NCI-H345 (cell line): ENCODE data around the gene ORM1.

Experiments used
- DNase-seq: peaks from one replicate; lab custom pipeline; 2025; lab: John Stamatoyannopoulos, UW

ORM1 gene

DNA sequence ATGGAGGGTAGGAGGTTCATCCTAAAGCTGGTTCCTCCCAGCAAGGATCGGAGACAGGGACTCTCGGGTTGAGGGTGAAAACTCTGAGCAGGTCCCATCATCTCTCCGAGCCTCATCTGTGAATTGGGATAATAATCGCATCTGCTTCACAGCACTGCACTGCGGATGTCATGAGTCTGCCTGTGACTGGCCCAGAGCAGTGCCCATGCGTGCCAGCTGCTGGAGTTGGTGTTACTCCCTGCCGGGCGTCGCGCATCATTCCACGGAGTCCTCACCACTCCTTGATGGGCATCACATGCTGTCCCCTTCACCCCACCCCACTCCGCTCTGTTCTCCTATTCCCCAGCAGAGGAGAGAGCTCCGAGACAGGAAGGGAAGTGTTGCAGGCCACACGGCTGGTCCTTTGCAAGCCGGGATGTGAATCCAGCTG is 35.1 kb upstream of the ORM1 start:
- peak; percentile 18 for DNase-seq

GRCh38 chr9:114288193-114289091 is 34.5 kb upstream of the ORM1 start:
- no peak for DNase-seq

GRCh38 chr9:114289106-114289505 is 33.8 kb upstream of the ORM1 start:
- no peak for DNase-seq

- no peak for DNase-seq
Measured at GRCh38 chr9:114289571-114290481, 33.1 kb upstream of the ORM1 start.

DNA sequence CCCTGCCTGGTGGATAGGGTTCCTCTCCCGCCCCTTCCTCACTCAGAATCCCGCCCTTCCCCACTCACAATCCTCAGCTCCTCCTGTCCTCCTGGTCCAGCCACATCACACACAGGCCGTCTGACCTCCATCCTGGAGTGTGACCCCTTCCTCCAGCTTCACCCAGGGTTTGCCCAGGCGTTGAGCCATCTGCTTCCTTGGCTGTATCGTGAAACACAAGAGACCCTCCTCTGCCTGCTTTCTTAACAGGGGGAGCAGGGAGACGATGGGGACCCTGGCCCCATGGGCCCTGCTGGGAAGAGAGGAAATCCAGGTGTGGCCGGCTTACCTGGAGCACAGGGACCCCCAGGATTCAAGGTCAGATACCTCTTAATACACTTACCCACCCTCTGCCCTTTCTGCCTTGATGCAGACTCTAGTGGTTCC is 32.3 kb upstream of the ORM1 start:
- DNase-seq = no peak

DNA sequence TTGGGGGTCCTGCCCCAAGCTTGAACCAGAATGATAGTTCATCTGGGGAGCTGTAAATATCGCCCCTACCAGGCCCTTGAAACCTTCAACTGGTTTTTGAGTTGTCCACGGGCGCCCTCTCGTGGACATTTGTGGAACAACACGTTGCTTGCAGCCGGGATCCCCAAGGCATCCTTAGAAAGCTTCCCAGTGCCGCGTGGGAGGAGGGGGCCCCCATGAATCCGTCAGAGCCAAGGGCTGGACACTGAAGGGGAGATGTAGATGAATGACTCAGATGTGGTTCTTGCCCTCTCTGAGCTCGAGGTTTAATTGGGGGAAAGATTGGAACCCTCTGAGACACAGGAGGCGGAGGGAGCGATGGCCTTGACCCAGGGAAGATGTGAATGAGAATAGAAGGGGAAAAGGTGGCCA is 31.8 kb upstream of the ORM1 start:
- DNase-seq = peak; percentile 65

GRCh38 chr9:114291886-114292590 is 30.9 kb upstream of the ORM1 start:
- no peak for DNase-seq

GRCh38 chr9:114294664-114295063 is 28.2 kb upstream of the ORM1 start:
- DNase-seq = no peak

DNA sequence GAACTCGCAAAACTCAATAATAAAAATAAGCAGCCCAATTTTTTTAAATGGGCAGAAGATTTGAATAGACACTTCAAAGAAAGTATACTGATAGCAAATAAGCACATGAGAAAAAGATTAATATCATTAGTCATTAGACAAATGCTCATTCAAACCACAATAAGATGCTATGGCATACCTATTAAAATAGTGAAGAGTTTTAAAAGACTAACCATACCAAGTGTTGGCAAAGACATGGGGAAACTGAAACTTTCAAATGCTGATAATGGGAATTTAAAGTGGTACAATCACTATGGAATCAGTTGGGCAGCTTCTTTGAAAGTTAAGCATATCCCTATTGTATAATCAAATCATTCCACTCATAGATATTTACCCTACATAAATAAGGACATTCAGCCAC is 26.6 kb upstream of the ORM1 start:
- DNase-seq = no peak

GRCh38 chr9:114299286-114300152 is 23.4 kb upstream of the ORM1 start:
- no peak for DNase-seq

- no peak for DNase-seq
Measured at GRCh38 chr9:114300153-114300845, 22.6 kb upstream of the ORM1 start.

GRCh38 chr9:114300846-114301797 is 21.8 kb upstream of the ORM1 start:
- DNase-seq = no peak

- DNase-seq = no peak
Measured at GRCh38 chr9:114301798-114302565, 20.9 kb upstream of the ORM1 start.

DNA sequence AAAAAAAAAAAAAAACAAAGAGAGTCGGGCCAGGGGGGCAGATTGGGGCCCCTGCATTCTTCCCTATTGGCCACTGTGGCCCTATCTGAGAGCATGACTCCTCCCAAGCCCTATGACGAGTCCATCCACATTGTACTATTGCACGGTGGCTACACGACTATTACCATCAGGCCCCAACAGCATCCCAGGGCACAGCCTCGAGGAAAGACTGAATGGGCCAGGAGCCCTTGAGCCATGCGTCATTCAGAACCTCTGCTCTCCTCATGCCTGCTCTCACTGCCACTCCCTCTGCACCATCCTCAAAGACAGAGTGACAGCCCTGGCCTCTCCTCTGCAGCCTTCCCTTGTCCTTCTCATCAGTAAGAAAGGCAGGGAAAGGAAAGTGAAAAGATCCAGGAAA is 20.2 kb upstream of the ORM1 start:
- DNase-seq = no peak

DNA sequence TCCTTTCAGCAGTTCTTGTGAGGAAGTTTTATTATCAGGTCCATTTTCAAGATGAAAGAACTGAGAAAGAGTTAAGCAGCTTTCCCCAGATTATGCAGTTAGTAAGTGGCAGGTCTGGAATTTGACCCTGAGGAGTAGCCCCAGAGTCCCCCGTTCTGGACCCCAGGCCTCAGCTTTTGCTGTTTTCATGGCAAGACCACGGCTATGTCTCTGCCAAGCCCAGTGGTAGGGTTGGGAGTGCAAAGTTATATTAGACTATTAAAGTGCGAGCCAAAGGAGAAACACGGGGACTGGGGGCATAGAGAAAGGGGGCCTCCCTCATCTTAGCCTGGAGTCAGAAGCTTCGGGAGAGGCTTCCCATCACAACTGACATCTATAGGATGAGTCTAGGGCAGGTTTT is 19.3 kb upstream of the ORM1 start:
- DNase-seq = no peak

- DNase-seq = no peak
Measured at GRCh38 chr9:114303977-114304376, 18.9 kb upstream of the ORM1 start.

DNA sequence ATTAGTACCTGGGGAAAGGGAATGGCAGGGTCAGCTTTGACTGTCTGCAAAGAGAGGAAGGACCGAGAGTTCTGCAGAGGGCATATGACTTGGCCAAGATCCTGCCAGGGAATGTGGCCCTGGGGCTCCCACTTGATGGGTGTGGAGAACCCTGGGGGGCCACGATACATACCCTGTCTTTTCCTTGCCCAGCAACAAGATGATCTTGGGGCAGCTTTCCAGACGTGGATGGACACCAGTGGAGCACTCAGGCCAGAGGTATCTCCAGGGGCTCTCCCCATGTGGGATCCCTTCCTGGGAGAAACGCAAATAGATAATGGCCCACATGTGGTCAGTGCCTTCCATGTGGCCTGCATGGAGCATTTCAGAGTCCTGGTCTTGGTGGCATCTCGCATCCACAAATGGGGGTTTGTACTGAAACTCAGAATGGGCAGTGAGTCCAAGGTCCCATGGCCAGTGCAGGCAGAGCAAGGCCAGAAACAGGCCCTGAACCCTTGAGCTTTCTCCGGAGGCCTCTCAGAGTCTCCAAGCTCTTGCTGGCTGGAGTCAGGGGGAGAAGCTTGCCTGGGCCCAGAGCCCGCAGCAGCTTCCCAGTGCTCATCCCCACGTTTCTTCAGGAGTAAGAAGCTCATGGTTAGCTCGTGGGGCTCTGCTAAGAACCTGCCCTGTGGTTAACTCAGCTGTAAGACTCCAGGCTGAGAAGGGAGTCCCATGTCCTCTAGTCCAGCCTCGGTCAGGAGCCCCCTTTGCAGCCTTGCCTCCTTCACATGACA is 18.3 kb upstream of the ORM1 start:
- DNase-seq = no peak

DNA sequence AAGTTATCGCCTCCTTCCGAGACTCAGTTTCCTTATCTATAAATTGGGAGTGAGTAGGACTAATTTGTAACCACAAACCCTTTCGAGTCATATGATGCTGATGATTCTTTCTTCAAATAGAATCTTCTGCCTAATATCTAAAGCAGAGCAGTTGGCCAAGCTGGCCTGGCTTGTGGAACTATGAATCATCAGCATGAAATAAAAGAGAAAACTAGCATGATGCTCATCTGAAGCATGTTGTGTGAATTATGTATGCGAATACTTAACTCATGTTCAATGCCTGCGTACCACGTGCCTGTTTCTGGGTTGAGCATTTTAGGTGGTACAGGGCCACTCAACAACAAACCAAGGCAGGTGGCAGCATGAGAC is 15.0 kb upstream of the ORM1 start:
- DNase-seq = no peak
